Endothelial cell of umbilical vein (primary cell): ENCODE measurements around the gene AP1G2. TPM values are rescaled to one million over a fixed set of nuclear protein-coding genes. Genes with fewer than 3 reads are reported as not detected.

Experiments
- BruUV-seq: library from RNA; stranded (reverse); fragments of 400-500 nt; replicated peaks from 2 replicates; lab custom pipeline; 2021; lab: Mats Ljungman, UMichigan
- CTCF ChIA-PET: fragments of 300-600, 350-600 bp; sonication (Branson Sonifier 250); formaldehyde crosslinking; loops from one replicate; lab custom pipeline; 2021; ENCODE audit warnings: antibody characterized with exemption, inconsistent platforms; lab: Charles Lee
- POLR2A ChIA-PET: fragments of 300-600, 350-600 bp; sonication (Branson Sonifier 250); formaldehyde crosslinking; loops from one replicate; lab custom pipeline; 2021; ENCODE audit warnings: antibody characterized with exemption, inconsistent platforms; lab: Charles Lee
- DNase-seq: peaks from one replicate; pipeline ENCODE4 v3.0.0-alpha.2; 2011; ENCODE audit warnings: low read depth, low spot score
- FAIRE-seq: peaks from 2 replicates; lab custom pipeline; 2011; peaks lifted over from hg19 to GRCh38; lab: Jason Lieb, UNC
- H2AFZ ChIP-seq: 2 replicates; pipeline ENCODE4 v1.6.0; 2012; ENCODE audit warnings: low read depth, low read length, control low read depth, inconsistent platforms
- H3K27ac ChIP-seq: 2 replicates; pipeline ENCODE4 v1.5.1; 2011; ENCODE audit warnings: low read depth, mild to moderate bottlenecking, control low read depth, low read length, moderate library complexity; ENCODE audit not compliant: insufficient read depth
- H3K27me3 ChIP-seq, 2 experiments: 2 replicates each; pipeline versions ENCODE4 v1.6.0 to v1.6.1; 2011; ENCODE audit warnings: low read length in 2 of 2, mixed read lengths in 1 of 2; ENCODE audit not compliant: control insufficient read depth in 2 of 2, insufficient read depth in 2 of 2
- H3K36me3 ChIP-seq, 2 experiments: 2 replicates in 1 of 2; 3 replicates in 1 of 2; pipeline ENCODE4 v1.5.1; 2011; ENCODE audit warnings: low read length in 2 of 2, mild to moderate bottlenecking in 1 of 2, moderate library complexity in 1 of 2; ENCODE audit not compliant: control insufficient read depth in 2 of 2, insufficient read depth in 2 of 2; ENCODE audit errors: extremely low read depth in 1 of 2
- H3K4me1 ChIP-seq: 3 replicates; pipeline ENCODE4 v1.5.1; 2011; ENCODE audit warnings: mild to moderate bottlenecking, low read length; ENCODE audit not compliant: control insufficient read depth, insufficient read depth; ENCODE audit errors: extremely low read depth
- H3K4me2 ChIP-seq: 2 replicates; pipeline ENCODE4 v1.6.1; 2011; ENCODE audit warnings: low read length, control low read depth, mixed read lengths; ENCODE audit not compliant: insufficient read depth
- H3K4me3 ChIP-seq, 3 experiments: fragments of 200-600 bp in 1 of 3; sonication (generic), shearing (Covaris generic) in 1 of 3; replicated peaks in 1 of 3; 2 replicates each; pipeline ENCODE4 v1.5.1; 2011 to 2016; ENCODE audit warnings: control low read depth in 3 of 3, low read length in 3 of 3, mild to moderate bottlenecking in 2 of 3, inconsistent platforms in 1 of 3, low read depth in 1 of 3, moderate library complexity in 1 of 3; ENCODE audit not compliant: insufficient read depth in 1 of 3
- H3K79me2 ChIP-seq: 2 replicates; pipeline ENCODE4 v1.6.0; 2012; ENCODE audit warnings: low read length, inconsistent platforms; ENCODE audit not compliant: control insufficient read depth, insufficient read depth
- H3K9ac ChIP-seq: replicated peaks from 2 replicates; pipeline ENCODE3; 2011; ENCODE audit warnings: low read length, control low read depth; ENCODE audit not compliant: insufficient read depth; ENCODE audit errors: extremely low read depth
- H3K9me1 ChIP-seq: replicated peaks from 3 replicates; pipeline ENCODE4 v1.6.0; 2011; ENCODE audit warnings: mild to moderate bottlenecking, low read length; ENCODE audit not compliant: control insufficient read depth, insufficient read depth; ENCODE audit errors: extremely low read depth
- H3K9me3 ChIP-seq: replicated peaks from 2 replicates; pipeline ENCODE4 v1.5.1; 2012; ENCODE audit warnings: low read length, inconsistent platforms; ENCODE audit not compliant: control insufficient read depth, insufficient read depth
- H4K20me1 ChIP-seq: replicated peaks from 2 replicates; pipeline ENCODE3; 2011; ENCODE audit warnings: mild to moderate bottlenecking, low read length; ENCODE audit not compliant: control insufficient read depth, insufficient read depth; ENCODE audit errors: extremely low read depth
- CTCF ChIP-seq, 2 donors: IDR thresholded peaks; 1 replicate in 1 of 2; 2 replicates in 1 of 2; pipeline ENCODE4 v1.5.1; 2011; ENCODE audit warnings: low read length in 2 of 2, mild to moderate bottlenecking in 2 of 2, moderate library complexity in 2 of 2, control low read depth in 1 of 2, inconsistent platforms in 1 of 2, low read depth in 1 of 2; ENCODE audit not compliant: insufficient read depth in 1 of 2; ENCODE audit errors: extremely low read depth in 1 of 2
- EZH2 ChIP-seq: IDR thresholded peaks from 2 replicates; pipeline ENCODE4 v1.6.1; 2012; ENCODE audit warnings: borderline replicate concordance, low read depth, mild to moderate bottlenecking, moderate library complexity, low read length, inconsistent platforms; ENCODE audit not compliant: severe bottlenecking
- FOS ChIP-seq: IDR thresholded peaks from 2 replicates; pipeline ENCODE4 v1.6.1; 2011; ENCODE audit warnings: mild to moderate bottlenecking, low read length, moderate library complexity, borderline replicate concordance; ENCODE audit not compliant: insufficient read depth
- GATA2 ChIP-seq: IDR thresholded peaks from 2 replicates; pipeline ENCODE4 v1.7.0; 2011; ENCODE audit warnings: low read depth, mild to moderate bottlenecking, moderate library complexity, mixed read lengths, low read length; ENCODE audit not compliant: insufficient read length, insufficient read depth
- JUN ChIP-seq: IDR thresholded peaks from 2 replicates; pipeline ENCODE4 v1.6.1; 2011; ENCODE audit warnings: borderline replicate concordance, low read depth; ENCODE audit not compliant: insufficient read length, insufficient read depth
- MAX ChIP-seq: IDR thresholded peaks from 2 replicates; pipeline ENCODE4 v1.6.1; 2011; ENCODE audit not compliant: insufficient read depth, insufficient read length
- MYC ChIP-seq: IDR thresholded peaks from one replicate; pipeline ENCODE4 v1.6.1; 2011; ENCODE audit warnings: mild to moderate bottlenecking, low read depth, low read length
- POLR2A ChIP-seq: IDR thresholded peaks from 2 replicates; pipeline ENCODE4 v1.6.1; 2012; ENCODE audit warnings: low read depth, mild to moderate bottlenecking, control low read depth, low read length
- POLR2AphosphoS5 ChIP-seq: IDR thresholded peaks from 2 replicates; pipeline ENCODE4 v1.6.1; 2012; ENCODE audit warnings: low read depth, mild to moderate bottlenecking, control low read depth, low read length, moderate library complexity; ENCODE audit not compliant: insufficient read depth
- dilution Hi-C: fragments of 300-500 bp; cut with MboI; formaldehyde crosslinking; loops from one replicate; pipeline ENCODE4 v1.15.0; 2019; ENCODE audit warnings: low sequenced_read_pairs; ENCODE audit not compliant: extremely low pct_ligation_motif_present
- intact Hi-C: fragments of 100-400 bp; cut with micrococcal nuclease; formaldehyde crosslinking; loops from one replicate; pipeline ENCODE4 v1.10.0; 2022
- polyA plus RNA-seq, 4 experiments: library from polyadenylated mRNA; depleted of rRNA in 3 of 4; stranded (reverse) in 3 of 4; unstranded in 1 of 4; fragments of >200 nt; gene quantifications; 2 replicates each; pipeline versions ENCODE4 v1.2.1 to v1.2.3, GENCODE V29; 2011 to 2012; ENCODE audit warnings: missing spikeins in 1 of 4
- total RNA-seq: library from RNA; stranded (reverse); gene quantifications from 2 replicates; pipeline ENCODE4 v1.2.3, GENCODE V29; 2021

The AP1G2 gene
- total and polyA plus RNA-seq, 2 donors (not counting 3 experiments of a cell fraction or from before 2014, with no cell fraction given): 39.0 to 55.8 TPM

- FAIRE-seq (no peak), DNase-seq (no peak)
- dilution Hi-C loops: no loop called here
- no peak overlapping the region for H3K27ac ChIP-seq
- H3K4me3 ChIP-seq: no peak overlapping the region
- TF ChIP-seq EZH2 (peak; percentile 60), CTCF (IDR thresholded peaks at IDR 0.05; ENCODE audit: extremely low read depth in 1 of 2, insufficient read depth in 1 of 2, low read depth in 1 of 2, low read length in 2 of 2) (no peak)
- no peaks in the 10 kb centered on the region for H3K36me3 ChIP-seq
- POLR2A ChIA-PET: no interaction called here
- H3K27me3 ChIP-seq: peaks cover 41 to 55% of the 10 kb centered on the region in 2 experiments
- H3K9me1 ChIP-seq: no peaks in the 10 kb centered on the region
- H4K20me1 ChIP-seq: no peaks in the 10 kb centered on the region
- no peak overlapping the region for H2AFZ ChIP-seq
- CTCF ChIA-PET: no interaction called here
- no peaks in the 10 kb centered on the region for H3K9me3 ChIP-seq
- H3K9ac ChIP-seq: no peak overlapping the region
- H3K4me2 ChIP-seq: no peak overlapping the region
- H3K79me2 ChIP-seq: no peaks in the 10 kb centered on the region
- no TSS peak for BruUV-seq
- intact Hi-C loops: no loop called here
- no peaks in the 10 kb centered on the region for H3K4me1 ChIP-seq
Observed at GRCh38 chr14:23577004-23577681, 9.6 kb upstream of the AP1G2 start.

GRCh38 chr14:23573384-23574015 lies 5.9 kb upstream of the AP1G2 start:
- no peaks in the 10 kb centered on the region for H3K9me3 ChIP-seq
- BruUV-seq: no TSS peak
- CTCF ChIA-PET: interaction anchor here (1.6 to 3.6 kb wide), 2 partner anchors 15 kb away, joined by 5 to 12 read pairs; no protein-coding TSS in a partner anchor
- POLR2A ChIA-PET: no interaction called here
- H3K79me2 ChIP-seq: no peaks in the 10 kb centered on the region
- H3K36me3 ChIP-seq: no peaks in the 10 kb centered on the region
- H3K4me1 ChIP-seq: no peaks in the 10 kb centered on the region
- H2AFZ ChIP-seq: no peak overlapping the region
- peaks cover 31 to 43% of the 10 kb centered on the region in 2 experiments for H3K27me3 ChIP-seq
- H3K9me1 ChIP-seq: no peaks in the 10 kb centered on the region
- DNase-seq: no peak
- no peak for FAIRE-seq
- no peak overlapping the region for H3K4me2 ChIP-seq
- H4K20me1 ChIP-seq: no peaks in the 10 kb centered on the region
- intact Hi-C loops (no loop called here), dilution Hi-C loops (no loop called here)
- TF ChIP-seq MYC (no peak), POLR2A (no peak), MAX (no peak), POLR2AphosphoS5 (no peak), JUN (no peak), GATA2 (no peak), FOS (no peak), EZH2 (no peak), CTCF (IDR thresholded peaks at IDR 0.05; ENCODE audit: extremely low read depth in 1 of 2, insufficient read depth in 1 of 2, low read depth in 1 of 2, low read length in 2 of 2) (no peak)
- no peak overlapping the region for H3K9ac ChIP-seq
- no peak overlapping the region for H3K4me3 ChIP-seq
- no peak overlapping the region for H3K27ac ChIP-seq
